ENCODE data around the gene SCMH1.

DNA sequence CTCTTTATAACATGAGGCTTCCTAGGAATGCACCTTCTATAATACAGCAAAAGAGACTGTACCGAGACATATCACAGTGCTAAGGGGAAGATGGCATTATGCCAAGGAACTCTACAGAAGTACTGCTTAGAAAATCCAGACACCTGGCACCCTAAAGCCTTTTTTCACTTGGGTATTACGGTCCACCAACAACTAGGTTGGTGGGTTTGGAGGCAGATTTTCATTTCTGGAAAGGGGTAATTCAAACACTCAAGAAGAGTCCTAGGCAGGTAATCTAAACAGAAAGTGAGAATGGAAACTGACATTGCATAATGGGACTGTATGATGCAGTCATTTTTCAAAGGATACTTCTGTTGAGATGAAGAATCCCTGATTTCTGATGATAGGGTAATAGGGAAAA, 19.6 kb downstream of the SCMH1 start:
- TF ChIP-seq CTCF (IDR thresholded peaks at IDR 0.05; ENCODE audit: low read depth, low read length, poor library complexity, severe bottlenecking) = no peak
- no peak for TF ChIP-seq EZH2phosphoT487 (IDR thresholded peaks at IDR 0.05; ENCODE audit: borderline replicate concordance, low read length)
